ENCODE measurements around the gene TFF3.

TFF3 gene

GRCh38 chr21:42346866-42347600 lies 31.8 kb upstream of the TFF3 start:
- no peak for DNase-seq (ENCODE audit: low read depth)

- DNase-seq (ENCODE audit: low read depth): no peak
These were observed 31.2 kb upstream of the TFF3 start for GRCh38 chr21:42346441-42346840.

GRCh38 chr21:42344631-42345030 lies 29.4 kb upstream of the TFF3 start:
- DNase-seq (ENCODE audit: low read depth): no peak

GRCh38 chr21:42343963-42344510 lies 28.8 kb upstream of the TFF3 start:
- no peak for DNase-seq (ENCODE audit: low read depth)

- no peak for DNase-seq (ENCODE audit: low read depth)
These were observed 28.3 kb upstream of the TFF3 start for GRCh38 chr21:42343556-42343955.

GRCh38 chr21:42343101-42343500 lies 27.9 kb upstream of the TFF3 start:
- DNase-seq (ENCODE audit: low read depth): no peak

GRCh38 chr21:42341776-42342542 lies 26.8 kb upstream of the TFF3 start:
- no peak for DNase-seq (ENCODE audit: low read depth)

GRCh38 chr21:42340187-42341050 lies 25.2 kb upstream of the TFF3 start:
- no peak for DNase-seq (ENCODE audit: low read depth)

- DNase-seq (ENCODE audit: low read depth): no peak
These were observed 23.8 kb upstream of the TFF3 start for GRCh38 chr21:42338729-42339715.

- DNase-seq (ENCODE audit: low read depth): peak; percentile 83
These were observed 22.9 kb upstream of the TFF3 start for GRCh38 chr21:42337830-42338728.

GRCh38 chr21:42337276-42337675 lies 22.1 kb upstream of the TFF3 start:
- no peak for DNase-seq (ENCODE audit: low read depth)

GRCh38 chr21:42336054-42336453 lies 20.8 kb upstream of the TFF3 start:
- no peak for DNase-seq (ENCODE audit: low read depth)

- DNase-seq (ENCODE audit: low read depth): no peak
These were observed 17.5 kb upstream of the TFF3 start for GRCh38 chr21:42332557-42333317.

GRCh38 chr21:42331660-42332059 lies 16.5 kb upstream of the TFF3 start:
- no peak for DNase-seq (ENCODE audit: low read depth)

- DNase-seq (ENCODE audit: low read depth): no peak
These were observed 15.5 kb upstream of the TFF3 start for GRCh38 chr21:42330380-42331371.

- DNase-seq (ENCODE audit: low read depth): no peak
These were observed 9.7 kb upstream of the TFF3 start for GRCh38 chr21:42324896-42325295.

- no peak for DNase-seq (ENCODE audit: low read depth)
These were observed 6.6 kb upstream of the TFF3 start for GRCh38 chr21:42321845-42322244.

GRCh38 chr21:42321231-42321630 lies 6.0 kb upstream of the TFF3 start:
- DNase-seq (ENCODE audit: low read depth): no peak

Measured in stimulated activated CD8-positive, alpha-beta memory T cell treated with anti-CD3 and anti-CD28 coated beads, Interleukin-15, amount 100 ng/mL, for 1 hour (primary cell).